ENCODE results near the gene DNAJB1. TPM values are rescaled to one million over a fixed set of nuclear protein-coding genes. Genes with fewer than 3 reads are reported as not detected.
A peak's percentile ranks its signal among the peaks of the same experiment; 100 is the strongest.

DNAJB1 gene
- total RNA-seq, 4 donors from 2014 or later = 67.5 to 669 (median 116) TPM

- ATAC-seq (ENCODE audit: low FRiP score) (no peak), DNase-seq (ENCODE audit: low spot score) (no peak)
- no peak for TF ChIP-seq CTCF (IDR thresholded peaks at IDR 0.05)
Measured at GRCh38 chr19:14496834-14497227, 21.4 kb downstream of the DNAJB1 start.

GRCh38 chr19:14496029-14496833 lies 22.0 kb downstream of the DNAJB1 start, which contains the start of gene GIPC1:
TSS of gene GIPC1 (minus strand) at chr19:14496127. CDS start at chr19:14482976, 13,151 bp downstream.
- DNase-seq (ENCODE audit: low spot score) (peak; percentile 67), ATAC-seq (ENCODE audit: low FRiP score) (peak; percentile 98)
- TF ChIP-seq CTCF (IDR thresholded peaks at IDR 0.05) = no peak

GRCh38 chr19:14495672-14496028 lies 22.5 kb downstream of the DNAJB1 start:
- no peak for TF ChIP-seq CTCF (IDR thresholded peaks at IDR 0.05)
- DNase-seq (ENCODE audit: low spot score) (no peak), ATAC-seq (ENCODE audit: low FRiP score) (no peak)

GRCh38 chr19:14494910-14495671 lies 23.1 kb downstream of the DNAJB1 start:
- DNase-seq (ENCODE audit: low spot score) (no peak), ATAC-seq (ENCODE audit: low FRiP score) (no peak)
- no peak for TF ChIP-seq CTCF (IDR thresholded peaks at IDR 0.05)

GRCh38 chr19:14494411-14494810 lies 23.8 kb downstream of the DNAJB1 start:
- DNase-seq (ENCODE audit: low spot score) (no peak), ATAC-seq (ENCODE audit: low FRiP score) (no peak)
- no peak for TF ChIP-seq CTCF (IDR thresholded peaks at IDR 0.05)

- ATAC-seq (ENCODE audit: low FRiP score) (no peak), DNase-seq (ENCODE audit: low spot score) (no peak)
- TF ChIP-seq CTCF (IDR thresholded peaks at IDR 0.05) = no peak
Measured at GRCh38 chr19:14492756-14493337, 25.4 kb downstream of the DNAJB1 start.

Data from omental fat pad (tissue), 4 donors.